Common myeloid progenitor, CD34-positive (primary cell): Measurements from ENCODE around the gene DTWD2.
A peak's percentile ranks its signal among the peaks of the same experiment; 100 is the strongest.

Source experiments
- CTCF ChIA-PET: fragments of 350-600 bp; sonication (Branson Sonifier 250); formaldehyde crosslinking; loops from one replicate; lab custom pipeline; 2021; ENCODE audit warnings: antibody characterized with exemption; lab: Charles Lee
- POLR2A ChIA-PET: fragments of 350-600 bp; sonication (Branson Sonifier 250); formaldehyde crosslinking; loops from one replicate; lab custom pipeline; 2021; ENCODE audit warnings: antibody characterized with exemption; lab: Charles Lee
- DNase-seq, 3 donors: peaks; one replicate each; pipeline versions ENCODE4 v3.0.0 to v3.0.0-alpha.2; 2013
- H3K27ac ChIP-seq, 2 experiments: 1 replicate in 1 of 2; 2 replicates in 1 of 2; pipeline ENCODE4 v1.7.0; 2013; ENCODE audit warnings: inconsistent platforms in 2 of 2, low read length in 2 of 2, mild to moderate bottlenecking in 2 of 2, low read depth in 1 of 2, moderate library complexity in 1 of 2; ENCODE audit not compliant: severe bottlenecking in 2 of 2, insufficient read depth in 1 of 2, poor library complexity in 1 of 2
- H3K27me3 ChIP-seq, 5 experiments: replicated peaks in 2 of 5; 1 replicate in 3 of 5; 2 replicates in 2 of 5; pipeline versions ENCODE4 v1.6.1 to v1.7.0; 2013; ENCODE audit warnings: low read length in 4 of 5, mild to moderate bottlenecking in 2 of 5, moderate library complexity in 2 of 5, inconsistent platforms in 1 of 5; ENCODE audit not compliant: insufficient read depth in 5 of 5, control insufficient read depth in 4 of 5
- H3K36me3 ChIP-seq, 4 experiments: 1 replicate in 2 of 4; 2 replicates in 2 of 4; pipeline versions ENCODE4 v1.6.1 to v1.7.0; 2013; ENCODE audit warnings: low read length in 3 of 4, control low read depth in 1 of 4, mild to moderate bottlenecking in 1 of 4; ENCODE audit not compliant: control insufficient read depth in 4 of 4, insufficient read depth in 4 of 4
- H3K4me1 ChIP-seq, 4 experiments: 1 replicate in 3 of 4; 2 replicates in 1 of 4; pipeline versions ENCODE4 v1.6.1 to v1.7.1; 2013; ENCODE audit warnings: low read length in 3 of 4, mild to moderate bottlenecking in 3 of 4, control low read depth in 1 of 4, inconsistent platforms in 1 of 4, moderate library complexity in 1 of 4; ENCODE audit not compliant: control insufficient read depth in 4 of 4, insufficient read depth in 4 of 4; ENCODE audit errors: control extremely low read depth in 1 of 4
- H3K4me3 ChIP-seq, 7 experiments: 1 replicate in 4 of 7; 2 replicates in 3 of 7; pipeline versions ENCODE4 v1.5.1 to v1.7.0; 2013; ENCODE audit warnings: mild to moderate bottlenecking in 7 of 7, low read length in 6 of 7, moderate library complexity in 6 of 7, inconsistent platforms in 2 of 7, low read depth in 2 of 7, control low read depth in 1 of 7; ENCODE audit not compliant: insufficient read depth in 4 of 7, control insufficient read depth in 1 of 7; ENCODE audit errors: extremely low read depth in 1 of 7
- H3K9me3 ChIP-seq, 5 experiments: 1 replicate in 4 of 5; 2 replicates in 1 of 5; pipeline versions ENCODE4 v1.6.1 to v1.7.1; 2013; ENCODE audit warnings: low read length in 4 of 5, mild to moderate bottlenecking in 2 of 5, inconsistent platforms in 1 of 5, low read depth in 1 of 5, moderate library complexity in 1 of 5; ENCODE audit not compliant: control insufficient read depth in 4 of 5, insufficient read depth in 2 of 5; ENCODE audit errors: control extremely low read depth in 1 of 5
- WGBS: methylation state at CpG from one replicate; pipeline ENCODE4 v1.1.5; 2013; ENCODE audit not compliant: insufficient coverage; 5-methylcytosine and 5-hydroxymethylcytosine counted together

DTWD2 gene

DNA sequence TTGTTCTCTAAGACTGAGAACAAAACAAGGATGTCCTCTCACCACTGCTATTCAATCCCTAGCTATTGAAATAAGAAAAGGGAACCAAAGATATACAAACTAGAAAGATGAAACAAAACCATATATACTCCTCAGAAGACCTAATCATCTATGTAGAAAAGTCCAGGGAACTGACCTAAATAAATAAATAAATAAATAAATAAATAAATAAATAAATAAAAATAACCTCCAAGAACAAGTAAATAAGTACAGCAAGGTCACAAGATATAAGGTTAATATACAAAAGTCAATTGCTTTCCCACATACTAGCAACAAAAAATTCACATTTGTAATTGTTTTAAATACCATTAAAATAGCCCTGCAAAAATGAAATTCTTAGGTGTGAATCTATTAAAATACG lies 54.6 kb downstream of the DTWD2 start:
- ChIA-PET POLR2A (no interaction called here), CTCF (no interaction called here)
- no peak for DNase-seq
- peaks cover 0 to 15% (median 0%) of the 10 kb centered on the region in 5 experiments for H3K9me3 ChIP-seq
- no CpG with 5 or more reads among the region's 1 CpG for WGBS
- no peak overlapping the region for H3K4me3 ChIP-seq
- H3K4me1 ChIP-seq = no peaks in the 10 kb centered on the region
- no peaks in the 10 kb centered on the region for H3K27me3 ChIP-seq
- peaks cover 0 to 4% (median under 1%) of the 10 kb centered on the region in 4 experiments for H3K36me3 ChIP-seq
- H3K27ac ChIP-seq = no peak overlapping the region

DNA sequence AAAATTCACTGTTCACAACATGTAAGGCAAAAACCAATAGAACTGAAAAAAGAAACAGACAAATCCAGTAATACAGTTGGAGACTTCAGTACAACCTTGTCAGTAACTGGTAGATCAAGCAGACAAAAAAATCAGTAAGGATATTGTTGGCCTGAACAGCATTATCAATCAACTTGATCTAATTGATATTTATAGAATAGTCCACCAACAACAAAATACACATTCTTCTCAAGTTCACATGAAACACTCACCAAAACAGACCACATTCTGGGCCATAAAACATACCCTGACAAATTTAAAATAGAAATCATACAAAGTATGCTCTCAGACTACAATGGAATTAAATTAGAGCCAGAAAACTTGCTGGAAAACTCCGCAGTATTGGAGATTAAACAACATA lies 56.8 kb downstream of the DTWD2 start:
- ChIA-PET POLR2A (no interaction called here), CTCF (interaction anchor here (0.9 kb wide), 1 partner anchor 8 kb away, joined by 3 read pairs; no protein-coding TSS in a partner anchor)
- Histone ChIP-seq H3K27me3 (no peaks in the 10 kb centered on the region), H3K36me3 (peaks cover 0 to 4% (median under 1%) of the 10 kb centered on the region in 4 experiments), H3K4me3 (no peak overlapping the region), H3K27ac (no peak overlapping the region), H3K4me1 (no peaks in the 10 kb centered on the region), H3K9me3 (peaks cover 0 to 15% (median 0%) of the 10 kb centered on the region in 5 experiments)
- WGBS = no CpG with 5 or more reads among the region's 1 CpG
- no peak for DNase-seq

DNA sequence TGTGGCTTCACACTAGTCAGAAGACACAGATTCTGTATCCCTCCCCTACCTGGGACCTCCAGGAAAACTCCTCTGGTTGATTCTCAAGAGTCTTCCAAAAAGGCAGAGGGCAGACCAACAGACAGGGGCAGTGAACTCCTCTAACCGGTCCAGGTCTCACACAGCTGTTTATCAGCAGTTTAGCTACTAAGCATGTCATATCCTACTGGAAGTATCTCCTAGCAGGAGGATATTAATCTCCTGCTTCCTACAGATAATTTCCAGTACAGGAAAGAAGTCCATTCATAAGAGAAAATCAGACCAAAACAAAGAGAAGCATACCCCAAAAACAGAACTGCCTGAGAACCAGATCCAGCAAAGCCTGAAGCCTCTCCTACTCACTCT lies 64.3 kb downstream of the DTWD2 start:
- no peak overlapping the region for H3K4me3 ChIP-seq
- H3K27ac ChIP-seq = no peak overlapping the region
- ChIA-PET CTCF (interaction anchor here (0.8 kb wide), 1 partner anchor 32 kb away, joined by 3 read pairs; no protein-coding TSS in a partner anchor), POLR2A (no interaction called here)
- H3K4me1 ChIP-seq = no peaks in the 10 kb centered on the region
- H3K36me3 ChIP-seq = peaks cover 0 to 3% (median under 1%) of the 10 kb centered on the region in 4 experiments
- DNase-seq = peak in 1 of 3 donors; percentile 25
- no peaks in the 10 kb centered on the region for H3K27me3 ChIP-seq
- 100% methylated on average over 1 of the region's 1 CpG for WGBS
- H3K9me3 ChIP-seq = no peaks in the 10 kb centered on the region

DNA sequence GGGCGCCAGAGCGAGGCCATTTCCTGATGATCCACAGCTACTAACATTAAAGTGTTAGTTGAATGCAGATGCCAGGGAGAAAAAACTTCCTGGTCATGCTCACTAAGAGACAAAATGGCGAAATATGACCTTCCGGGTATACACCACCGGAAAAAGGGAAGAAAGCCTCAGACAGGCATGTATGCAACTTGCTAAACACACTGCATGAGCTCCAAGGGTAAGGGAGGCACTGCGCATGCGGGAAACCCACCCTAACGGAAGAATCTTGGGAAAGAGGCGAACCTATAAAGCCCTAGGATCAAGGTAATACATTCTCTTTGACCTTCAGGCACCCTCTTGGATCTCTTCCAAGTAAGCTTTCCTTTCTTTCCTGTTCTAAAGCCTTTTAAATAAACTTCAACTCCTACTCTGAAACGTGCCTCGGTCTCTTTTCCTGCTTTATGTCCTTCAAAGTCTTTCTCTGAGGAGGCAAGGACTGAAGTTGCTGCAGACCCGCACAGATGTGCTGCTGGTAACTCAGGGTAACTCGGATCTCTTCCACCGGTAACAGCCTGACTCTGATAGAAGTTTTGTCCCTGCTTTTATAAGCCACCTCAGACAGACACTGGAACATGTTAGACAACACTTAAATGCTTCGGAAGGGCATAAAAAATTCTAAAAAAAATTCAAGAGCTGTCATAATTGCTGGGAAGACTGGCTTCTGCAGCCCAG lies 64.9 kb downstream of the DTWD2 start:
- H3K9me3 ChIP-seq = no peaks in the 10 kb centered on the region
- no peak for DNase-seq
- no peak overlapping the region for H3K4me3 ChIP-seq
- ChIA-PET CTCF (interaction anchor here (0.8 to 1.5 kb wide), 2 partner anchors 9 to 33 kb away, joined by 3 read pairs; no protein-coding TSS in a partner anchor), POLR2A (no interaction called here)
- H3K27ac ChIP-seq = no peak overlapping the region
- H3K4me1 ChIP-seq = no peaks in the 10 kb centered on the region
- over 99% methylated on average over 13 of the region's 15 CpGs for WGBS
- peaks cover 0 to 3% (median under 1%) of the 10 kb centered on the region in 4 experiments for H3K36me3 ChIP-seq
- no peaks in the 10 kb centered on the region for H3K27me3 ChIP-seq

DNA sequence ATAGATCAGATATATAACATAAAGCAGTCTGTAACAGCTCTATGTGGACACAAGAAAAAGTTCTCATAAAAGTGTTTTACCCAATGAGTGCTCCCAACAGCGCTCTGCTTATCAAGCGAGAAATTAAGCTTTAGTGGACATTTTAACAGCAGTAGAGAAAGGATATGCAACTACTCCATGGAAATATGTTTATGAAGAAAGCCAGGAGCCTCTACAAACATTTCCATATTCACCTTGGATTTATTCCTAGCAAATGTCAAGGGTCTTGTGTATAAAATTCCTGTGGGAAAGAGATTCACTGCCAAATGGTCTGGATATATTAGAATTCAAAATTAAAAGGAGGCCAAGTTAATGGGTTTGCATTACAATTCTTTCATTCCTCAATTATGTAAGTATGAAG lies 66.5 kb downstream of the DTWD2 start:
- no CpG with 5 or more reads among the region's 2 CpGs for WGBS
- no peak overlapping the region for H3K27ac ChIP-seq
- H3K4me3 ChIP-seq = no peak overlapping the region
- ChIA-PET CTCF (interaction anchor here (1.0 kb wide), 1 partner anchor 34 kb away, joined by 3 read pairs; no protein-coding TSS in a partner anchor), POLR2A (no interaction called here)
- H3K36me3 ChIP-seq = peaks cover 0 to 3% (median under 1%) of the 10 kb centered on the region in 4 experiments
- no peaks in the 10 kb centered on the region for H3K4me1 ChIP-seq
- no peaks in the 10 kb centered on the region for H3K27me3 ChIP-seq
- H3K9me3 ChIP-seq = no peaks in the 10 kb centered on the region
- DNase-seq = no peak

GRCh38 chr5:118919016-118919415 lies 69.3 kb downstream of the DTWD2 start:
- peaks cover 0 to 4% (median 0%) of the 10 kb centered on the region in 4 experiments for H3K36me3 ChIP-seq
- CTCF ChIA-PET = no interaction called here
- no peak for DNase-seq
- POLR2A ChIA-PET = no interaction called here
- no peaks in the 10 kb centered on the region for H3K27me3 ChIP-seq
- H3K4me1 ChIP-seq = no peaks in the 10 kb centered on the region
- WGBS = 100% methylated on average over 2 of the region's 3 CpGs
- H3K9me3 ChIP-seq = no peaks in the 10 kb centered on the region
- no peak overlapping the region for H3K27ac ChIP-seq
- H3K4me3 ChIP-seq = no peak overlapping the region

DNA sequence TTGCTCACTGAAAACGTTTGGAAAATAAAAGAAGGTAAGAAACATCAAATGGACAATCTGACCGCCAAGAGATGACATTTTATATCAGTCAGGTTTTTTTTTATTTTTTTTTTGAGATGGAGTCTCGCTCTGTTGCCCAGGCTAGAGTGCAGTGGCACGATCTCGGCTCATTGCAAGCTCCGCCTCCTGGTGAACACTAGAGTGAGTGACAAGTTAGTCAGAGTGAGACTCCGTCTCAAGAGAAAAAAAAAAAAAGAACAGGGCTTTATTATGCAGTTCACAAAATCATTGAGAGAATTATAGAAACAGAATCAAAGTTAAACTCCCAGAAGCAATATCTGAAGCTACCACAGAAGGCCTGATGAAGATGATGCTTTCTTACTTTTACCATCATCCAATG lies 70.1 kb downstream of the DTWD2 start:
- Histone ChIP-seq H3K4me1 (no peaks in the 10 kb centered on the region), H3K27me3 (no peaks in the 10 kb centered on the region), H3K4me3 (no peak overlapping the region), H3K27ac (no peak overlapping the region), H3K9me3 (no peaks in the 10 kb centered on the region), H3K36me3 (peaks cover 0 to 4% (median 0%) of the 10 kb centered on the region in 4 experiments)
- CTCF ChIA-PET = no interaction called here
- DNase-seq = no peak
- POLR2A ChIA-PET = no interaction called here
- 92% methylated on average over 3 of the region's 7 CpGs for WGBS
